ENCODE results near the gene DLGAP4. TPM values are rescaled to one million over a fixed set of nuclear protein-coding genes. Genes with fewer than 3 reads are reported as not detected.

The DLGAP4 gene
- total RNA-seq, 2 donors from 2014 or later = 23.1 to 60.0 TPM

DNA sequence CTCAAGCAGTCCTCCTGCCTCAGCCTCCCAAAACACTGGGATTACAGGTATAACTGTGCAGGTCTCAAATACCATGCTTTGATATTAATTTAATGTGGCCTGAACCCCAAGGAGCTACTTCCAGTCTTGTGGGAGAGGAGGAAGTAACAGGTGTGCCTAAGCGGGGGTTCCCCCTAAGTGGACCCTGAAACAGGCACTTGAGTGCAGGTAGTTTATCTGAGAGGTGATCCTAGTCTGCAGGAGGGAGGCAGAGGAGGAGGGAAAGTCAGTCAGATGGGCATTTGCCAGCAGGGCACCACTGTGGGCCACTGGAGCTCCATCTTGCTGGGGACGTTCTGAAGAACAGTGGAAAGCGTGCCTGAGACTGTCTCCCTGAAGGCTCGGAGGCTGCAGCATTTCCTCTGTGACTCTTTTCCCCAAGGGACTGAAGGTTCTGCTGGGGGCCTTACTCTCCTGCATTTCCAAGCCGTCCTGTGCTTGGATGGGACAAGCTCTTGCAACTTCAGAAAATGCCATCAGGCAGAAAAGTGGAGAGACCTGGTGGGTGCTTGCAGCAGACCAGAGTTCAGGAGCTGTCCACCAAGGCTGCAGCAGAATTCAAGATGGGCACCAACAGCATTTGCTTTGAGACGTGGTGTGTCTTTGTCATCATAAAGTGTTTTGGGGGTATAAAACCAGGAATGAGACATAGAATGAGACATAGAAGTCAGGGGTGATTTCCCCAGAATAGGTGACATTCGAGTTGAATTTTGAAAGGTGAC lies 4.6 kb upstream of the DLGAP4 start:
- intact Hi-C loops (cut with DNase I) = no loop called here
- H3K27me3 ChIP-seq = peaks cover 3 to 7% of the 10 kb centered on the region in 2 donors
- ATAC-seq = no peak

DNA sequence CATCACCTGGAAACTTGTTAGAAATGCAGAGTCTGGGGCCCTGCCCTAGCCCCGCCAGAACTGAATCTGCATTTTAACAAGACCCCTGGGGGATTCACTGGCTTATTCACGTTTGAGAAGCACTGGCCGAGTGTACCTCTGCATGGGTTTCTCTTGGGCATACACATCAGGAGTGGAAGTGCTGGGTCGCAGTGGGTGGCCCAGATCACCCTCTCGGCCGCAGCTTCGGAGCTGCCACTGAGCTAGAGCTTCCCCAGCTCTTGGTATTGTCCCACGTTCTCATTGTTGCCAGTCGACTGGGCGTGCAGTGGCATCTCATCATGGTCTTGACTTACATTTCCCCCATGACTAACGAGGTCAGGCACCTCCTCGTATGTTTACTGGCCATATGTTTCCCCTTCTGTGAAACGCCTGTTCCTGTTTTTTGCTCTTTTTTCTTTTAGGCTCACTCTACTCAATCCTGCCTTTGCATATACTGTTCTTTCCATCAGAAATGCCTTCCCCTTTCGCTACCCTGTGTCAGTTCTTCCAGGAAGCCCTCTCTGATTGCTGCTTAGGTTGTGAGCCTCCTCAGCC lies 3.0 kb upstream of the DLGAP4 start:
- no peak overlapping the region for H3K27ac ChIP-seq
- H3K27me3 ChIP-seq = peaks cover 3 to 13% of the 10 kb centered on the region in 2 donors
- WGBS, 2 donors = 35 to 39% methylated on average over 8 to 14 of the region's 14 CpGs
- H3K36me3 ChIP-seq (replicated peaks in 1 of 2; ENCODE audit: insufficient read depth in 1 of 2, low read depth in 2 of 2) = no peaks in the 10 kb centered on the region
- no peak for TF ChIP-seq POLR2A (IDR thresholded peaks at IDR 0.05)
- TF ChIP-seq, protein P1, sequence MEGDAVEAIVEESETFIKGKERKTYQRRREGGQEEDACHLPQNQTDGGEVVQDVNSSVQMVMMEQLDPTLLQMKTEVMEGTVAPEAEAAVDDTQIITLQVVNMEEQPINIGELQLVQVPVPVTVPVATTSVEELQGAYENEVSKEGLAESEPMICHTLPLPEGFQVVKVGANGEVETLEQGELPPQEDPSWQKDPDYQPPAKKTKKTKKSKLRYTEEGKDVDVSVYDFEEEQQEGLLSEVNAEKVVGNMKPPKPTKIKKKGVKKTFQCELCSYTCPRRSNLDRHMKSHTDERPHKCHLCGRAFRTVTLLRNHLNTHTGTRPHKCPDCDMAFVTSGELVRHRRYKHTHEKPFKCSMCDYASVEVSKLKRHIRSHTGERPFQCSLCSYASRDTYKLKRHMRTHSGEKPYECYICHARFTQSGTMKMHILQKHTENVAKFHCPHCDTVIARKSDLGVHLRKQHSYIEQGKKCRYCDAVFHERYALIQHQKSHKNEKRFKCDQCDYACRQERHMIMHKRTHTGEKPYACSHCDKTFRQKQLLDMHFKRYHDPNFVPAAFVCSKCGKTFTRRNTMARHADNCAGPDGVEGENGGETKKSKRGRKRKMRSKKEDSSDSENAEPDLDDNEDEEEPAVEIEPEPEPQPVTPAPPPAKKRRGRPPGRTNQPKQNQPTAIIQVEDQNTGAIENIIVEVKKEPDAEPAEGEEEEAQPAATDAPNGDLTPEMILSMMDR (IDR thresholded peaks at IDR 0.05) = no peak
- no peaks in the 10 kb centered on the region for H3K9me3 ChIP-seq
- intact Hi-C loops (cut with DNase I) = no loop called here
- H3K4me3 ChIP-seq = no peak overlapping the region
- DNase-seq = no peak
- peaks cover 15% of the 10 kb centered on the region for H3K4me1 ChIP-seq
- no peak for ATAC-seq

More for the DNA sequence above, 4.6 kb upstream of the DLGAP4 start:
- Histone ChIP-seq H3K36me3 (replicated peaks in 1 of 2; ENCODE audit: insufficient read depth in 1 of 2, low read depth in 2 of 2) (no peaks in the 10 kb centered on the region), H3K27ac (no peak overlapping the region), H3K4me1 (peaks cover 8% of the 10 kb centered on the region), H3K4me3 (no peak overlapping the region), H3K9me3 (no peaks in the 10 kb centered on the region)
- TF ChIP-seq, protein P1 (IDR thresholded peaks at IDR 0.05) = no peak
- TF ChIP-seq POLR2A (IDR thresholded peaks at IDR 0.05) = no peak
- DNase-seq = no peak
- 47 to 51% methylated on average over 7 of the region's 7 CpGs for WGBS, 2 donors

DNA sequence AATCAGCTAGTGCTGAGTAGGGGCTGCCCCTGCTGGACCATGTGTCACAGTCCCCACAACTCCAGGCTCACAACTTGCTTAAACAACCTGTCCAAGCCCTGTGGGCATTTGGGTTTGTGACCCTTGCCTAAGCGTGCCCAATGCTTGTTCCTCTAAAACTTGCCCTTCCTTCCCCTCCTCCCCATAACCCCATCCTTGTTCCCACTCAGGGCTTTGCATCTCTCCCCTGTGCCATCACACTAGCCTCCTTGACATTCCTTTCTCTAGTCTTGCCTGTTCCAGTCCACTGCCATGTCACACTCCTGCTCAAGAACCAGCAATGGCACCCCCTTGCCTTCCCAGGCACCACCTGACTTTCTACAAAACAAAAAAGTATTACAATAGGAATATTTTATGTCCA lies 2.3 kb upstream of the DLGAP4 start:
- intact Hi-C loops (cut with DNase I) = no loop called here
- TF ChIP-seq, protein P1 (IDR thresholded peaks at IDR 0.05) = no peak
- Histone ChIP-seq H3K9me3 (no peaks in the 10 kb centered on the region), H3K36me3 (replicated peaks in 1 of 2; ENCODE audit: insufficient read depth in 1 of 2, low read depth in 2 of 2) (no peaks in the 10 kb centered on the region), H3K4me1 (peaks cover 15% of the 10 kb centered on the region), H3K27ac (no peak overlapping the region), H3K27me3 (peaks cover 3 to 13% of the 10 kb centered on the region in 2 donors), H3K4me3 (no peak overlapping the region)
- DNase-seq (no peak), ATAC-seq (no peak)
- 27 to 73% methylated on average over 1 of the region's 1 CpG for WGBS, 2 donors

DNA sequence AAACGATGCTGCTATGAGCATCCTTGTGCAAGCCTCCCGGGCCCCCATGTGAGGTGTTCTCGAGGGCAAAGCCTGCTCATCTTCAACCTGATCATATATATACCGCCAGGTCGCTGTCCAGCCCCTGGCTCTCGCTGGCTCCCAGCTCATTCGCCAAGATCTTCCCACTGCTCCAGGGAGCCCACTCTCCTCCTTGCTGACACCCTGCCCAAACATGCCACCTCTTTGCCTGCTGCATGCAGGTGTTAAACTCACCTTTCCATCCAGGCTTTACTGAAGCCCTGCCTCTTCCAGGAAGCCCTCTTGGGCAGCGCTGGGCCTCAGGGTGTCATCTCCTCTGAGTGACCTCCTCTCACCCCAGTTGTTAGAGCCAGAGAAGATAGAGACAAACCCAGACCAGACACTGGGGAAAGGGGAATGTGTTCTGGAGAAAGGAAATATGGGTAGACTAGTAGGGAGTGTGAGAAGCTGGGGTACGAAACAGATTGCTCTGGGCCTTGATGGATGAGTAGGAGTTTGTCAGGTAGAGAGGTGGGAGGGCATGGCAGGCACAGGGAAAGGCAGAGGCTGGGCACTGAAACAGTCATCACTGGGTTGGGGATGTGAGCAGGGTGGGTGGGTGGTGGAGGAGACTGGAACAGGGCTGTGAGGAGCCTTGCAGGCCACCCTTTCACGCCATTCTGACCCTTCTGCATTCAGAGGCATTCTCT lies 1.2 kb upstream of the DLGAP4 start:
- Histone ChIP-seq H3K4me1 (peaks cover 15% of the 10 kb centered on the region), H3K27ac (no peak overlapping the region), H3K4me3 (no peak overlapping the region), H3K9me3 (no peaks in the 10 kb centered on the region), H3K27me3 (peaks cover 3 to 13% of the 10 kb centered on the region in 2 donors), H3K36me3 (replicated peaks in 1 of 2; ENCODE audit: insufficient read depth in 1 of 2, low read depth in 2 of 2) (no peaks in the 10 kb centered on the region)
- DNase-seq = no peak
- intact Hi-C loops (cut with DNase I) = no loop called here
- TF ChIP-seq, protein P1 (IDR thresholded peaks at IDR 0.05) = no peak
- no peak for TF ChIP-seq POLR2A (IDR thresholded peaks at IDR 0.05)
- 52 to 59% methylated on average over 10 of the region's 10 CpGs for WGBS, 2 donors
- ATAC-seq = no peak

Data from body of pancreas (tissue), 4 donors.